ENCODE results near the gene SEC24C. TPM values are rescaled to one million over a fixed set of nuclear protein-coding genes. Genes with fewer than 3 reads are reported as not detected.
A peak's percentile ranks its signal among the peaks of the same experiment; 100 is the strongest.
"Not testable (repeated sequence)": the region's sequence is repeated elsewhere in the genome, so short reads cannot be mapped to it uniquely, and the experiment has no call there.

Gene SEC24C
- total RNA-seq, 1 donor from 2014 or later: 85.9 TPM

- Mint-ChIP-seq H3K4me3 (no peak overlapping the region), H3K27me3 (ENCODE audit: low read depth) (no peaks in the 10 kb centered on the region), H3K9me3 (no peaks in the 10 kb centered on the region), H3K27ac (ENCODE audit: unreplicated experiment) (peak overlapping the region; percentile 78), H3K36me3 (ENCODE audit: low read depth) (peaks cover 4% of the 10 kb centered on the region), H3K4me1 (peaks cover 13% of the 10 kb centered on the region)
- DNase-seq (ENCODE audit: low read depth, low spot score): no peak
- TF ChIP-seq CTCF (conservative IDR thresholded peaks at IDR 0.05): no peak
Measured at GRCh38 chr10:73734796-73735305, 9.3 kb upstream of the SEC24C start.

GRCh38 chr10:73740501-73741254 lies 3.5 kb upstream of the SEC24C start:
- not testable (repeated sequence) for H3K36me3 Mint-ChIP-seq (ENCODE audit: low read depth); H3K9me3 Mint-ChIP-seq; H3K27me3 Mint-ChIP-seq (ENCODE audit: low read depth); H3K27ac Mint-ChIP-seq (ENCODE audit: unreplicated experiment); DNase-seq (ENCODE audit: low read depth, low spot score)
- peaks cover 26% of the 10 kb centered on the region for H3K4me1 Mint-ChIP-seq
- H3K4me3 Mint-ChIP-seq: peak overlapping the region; percentile 68

GRCh38 chr10:73742454-73742734 lies 1.8 kb upstream of the SEC24C start:
- Mint-ChIP-seq H3K27me3 (ENCODE audit: low read depth) (no peaks in the 10 kb centered on the region), H3K4me1 (peaks cover 34% of the 10 kb centered on the region), H3K9me3 (no peaks in the 10 kb centered on the region), H3K36me3 (ENCODE audit: low read depth) (no peaks in the 10 kb centered on the region), H3K27ac (ENCODE audit: unreplicated experiment) (peak overlapping the region; percentile 100), H3K4me3 (peak overlapping the region; percentile 99)
- TF ChIP-seq CTCF (conservative IDR thresholded peaks at IDR 0.05): no peak
- no peak for DNase-seq (ENCODE audit: low read depth, low spot score)

GRCh38 chr10:73743327-73743904 lies 756 bp upstream of the SEC24C start:
- no peaks in the 10 kb centered on the region for H3K27me3 Mint-ChIP-seq (ENCODE audit: low read depth)
- peaks cover 34% of the 10 kb centered on the region for H3K4me1 Mint-ChIP-seq
- H3K36me3 Mint-ChIP-seq (ENCODE audit: low read depth): no peaks in the 10 kb centered on the region
- H3K4me3 Mint-ChIP-seq: peak overlapping the region; percentile 99
- no peaks in the 10 kb centered on the region for H3K9me3 Mint-ChIP-seq
- DNase-seq (ENCODE audit: low read depth, low spot score): no peak
- TF ChIP-seq CTCF (conservative IDR thresholded peaks at IDR 0.05): no peak
- peak overlapping the region; percentile 100 for H3K27ac Mint-ChIP-seq (ENCODE audit: unreplicated experiment)

GRCh38 chr10:73744664-73744975 lies 448 bp downstream of the SEC24C start:
- Mint-ChIP-seq H3K4me3 (peak overlapping the region; percentile 99), H3K27ac (ENCODE audit: unreplicated experiment) (peak overlapping the region; percentile 100), H3K36me3 (ENCODE audit: low read depth) (peaks cover 4% of the 10 kb centered on the region), H3K4me1 (peaks cover 39% of the 10 kb centered on the region), H3K27me3 (ENCODE audit: low read depth) (no peaks in the 10 kb centered on the region), H3K9me3 (no peaks in the 10 kb centered on the region)
- DNase-seq (ENCODE audit: low read depth, low spot score): peak; percentile 53
- no peak for TF ChIP-seq CTCF (conservative IDR thresholded peaks at IDR 0.05)

GRCh38 chr10:73746721-73747120 lies 2.5 kb downstream of the SEC24C start:
- no peak overlapping the region for H3K27ac Mint-ChIP-seq (ENCODE audit: unreplicated experiment)
- TF ChIP-seq CTCF (conservative IDR thresholded peaks at IDR 0.05): no peak
- H3K4me1 Mint-ChIP-seq: peaks cover 39% of the 10 kb centered on the region
- no peaks in the 10 kb centered on the region for H3K27me3 Mint-ChIP-seq (ENCODE audit: low read depth)
- H3K36me3 Mint-ChIP-seq (ENCODE audit: low read depth): peaks cover 10% of the 10 kb centered on the region
- no peaks in the 10 kb centered on the region for H3K9me3 Mint-ChIP-seq
- peak overlapping the region; percentile 65 for H3K4me3 Mint-ChIP-seq
- DNase-seq (ENCODE audit: low read depth, low spot score): no peak

Data from neural crest cell (in vitro differentiated cells).